ENCODE results near the gene PLXDC2.

DNA sequence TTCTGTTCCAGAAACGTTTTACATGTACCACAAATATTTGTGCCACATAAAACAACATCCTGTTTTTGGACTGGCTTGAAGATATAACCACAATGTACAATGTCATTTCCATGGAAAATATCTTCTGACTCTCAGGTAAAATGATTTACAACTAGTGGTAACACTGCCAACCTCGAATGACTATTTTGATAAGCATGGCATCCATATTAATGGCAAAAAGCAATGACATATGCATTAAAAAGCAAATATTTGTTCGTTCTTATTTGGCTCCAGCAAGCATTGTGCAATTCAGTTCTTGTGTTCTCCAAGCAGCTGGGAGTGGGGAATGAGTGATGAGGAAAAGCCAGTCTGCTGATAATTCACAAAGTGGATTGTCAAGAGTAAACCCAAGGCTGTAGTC is 289.0 kb downstream of the PLXDC2 start:
- TF ChIP-seq, protein P1, sequence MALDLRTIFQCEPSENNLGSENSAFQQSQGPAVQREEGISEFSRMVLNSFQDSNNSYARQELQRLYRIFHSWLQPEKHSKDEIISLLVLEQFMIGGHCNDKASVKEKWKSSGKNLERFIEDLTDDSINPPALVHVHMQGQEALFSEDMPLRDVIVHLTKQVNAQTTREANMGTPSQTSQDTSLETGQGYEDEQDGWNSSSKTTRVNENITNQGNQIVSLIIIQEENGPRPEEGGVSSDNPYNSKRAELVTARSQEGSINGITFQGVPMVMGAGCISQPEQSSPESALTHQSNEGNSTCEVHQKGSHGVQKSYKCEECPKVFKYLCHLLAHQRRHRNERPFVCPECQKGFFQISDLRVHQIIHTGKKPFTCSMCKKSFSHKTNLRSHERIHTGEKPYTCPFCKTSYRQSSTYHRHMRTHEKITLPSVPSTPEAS (tag by site-specific recombination; IDR thresholded peaks at IDR 0.05), result no peak
- TF ChIP-seq, protein P2, sequence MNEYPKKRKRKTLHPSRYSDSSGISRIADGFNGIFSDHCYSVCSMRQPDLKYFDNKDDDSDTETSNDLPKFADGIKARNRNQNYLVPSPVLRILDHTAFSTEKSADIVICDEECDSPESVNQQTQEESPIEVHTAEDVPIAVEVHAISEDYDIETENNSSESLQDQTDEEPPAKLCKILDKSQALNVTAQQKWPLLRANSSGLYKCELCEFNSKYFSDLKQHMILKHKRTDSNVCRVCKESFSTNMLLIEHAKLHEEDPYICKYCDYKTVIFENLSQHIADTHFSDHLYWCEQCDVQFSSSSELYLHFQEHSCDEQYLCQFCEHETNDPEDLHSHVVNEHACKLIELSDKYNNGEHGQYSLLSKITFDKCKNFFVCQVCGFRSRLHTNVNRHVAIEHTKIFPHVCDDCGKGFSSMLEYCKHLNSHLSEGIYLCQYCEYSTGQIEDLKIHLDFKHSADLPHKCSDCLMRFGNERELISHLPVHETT (tag by site-specific recombination; IDR thresholded peaks at IDR 0.05), result no peak
- TF ChIP-seq ZNF610 (tag by site-specific recombination; IDR thresholded peaks at IDR 0.05; ENCODE audit: borderline replicate concordance), result no peak
- no peak for TF ChIP-seq ZNF664 (tag by site-specific recombination; IDR thresholded peaks at IDR 0.05)
- TF ChIP-seq, protein P3, sequence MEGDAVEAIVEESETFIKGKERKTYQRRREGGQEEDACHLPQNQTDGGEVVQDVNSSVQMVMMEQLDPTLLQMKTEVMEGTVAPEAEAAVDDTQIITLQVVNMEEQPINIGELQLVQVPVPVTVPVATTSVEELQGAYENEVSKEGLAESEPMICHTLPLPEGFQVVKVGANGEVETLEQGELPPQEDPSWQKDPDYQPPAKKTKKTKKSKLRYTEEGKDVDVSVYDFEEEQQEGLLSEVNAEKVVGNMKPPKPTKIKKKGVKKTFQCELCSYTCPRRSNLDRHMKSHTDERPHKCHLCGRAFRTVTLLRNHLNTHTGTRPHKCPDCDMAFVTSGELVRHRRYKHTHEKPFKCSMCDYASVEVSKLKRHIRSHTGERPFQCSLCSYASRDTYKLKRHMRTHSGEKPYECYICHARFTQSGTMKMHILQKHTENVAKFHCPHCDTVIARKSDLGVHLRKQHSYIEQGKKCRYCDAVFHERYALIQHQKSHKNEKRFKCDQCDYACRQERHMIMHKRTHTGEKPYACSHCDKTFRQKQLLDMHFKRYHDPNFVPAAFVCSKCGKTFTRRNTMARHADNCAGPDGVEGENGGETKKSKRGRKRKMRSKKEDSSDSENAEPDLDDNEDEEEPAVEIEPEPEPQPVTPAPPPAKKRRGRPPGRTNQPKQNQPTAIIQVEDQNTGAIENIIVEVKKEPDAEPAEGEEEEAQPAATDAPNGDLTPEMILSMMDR (tag by site-specific recombination; IDR thresholded peaks at IDR 0.05), result no peak
- no peak for TF ChIP-seq ZBTB49 (tag by site-specific recombination; IDR thresholded peaks at IDR 0.05; ENCODE audit: low read depth)
- no peak for TF ChIP-seq ZNF510 (tag by site-specific recombination; IDR thresholded peaks at IDR 0.05; ENCODE audit: insufficient replicate concordance)
